ENCODE results near the gene TOM1L2.
A peak's percentile ranks its signal among the peaks of the same experiment; 100 is the strongest.

TOM1L2 gene

GRCh38 chr17:17893801-17894644, 78.2 kb downstream of the TOM1L2 start:
- no peak for DNase-seq

- DNase-seq = no peak
These were observed 79.5 kb downstream of the TOM1L2 start for GRCh38 chr17:17892731-17893130.

GRCh38 chr17:17892009-17892408, 80.2 kb downstream of the TOM1L2 start:
- no peak for DNase-seq

- peak; percentile 70 for DNase-seq
These were observed 81.1 kb downstream of the TOM1L2 start for GRCh38 chr17:17890773-17891759.

- no peak for DNase-seq
These were observed 82.3 kb downstream of the TOM1L2 start for GRCh38 chr17:17889922-17890321.

- peak; percentile 33 for DNase-seq
These were observed 83.4 kb downstream of the TOM1L2 start for GRCh38 chr17:17888821-17889220.

GRCh38 chr17:17888371-17888770, 83.8 kb downstream of the TOM1L2 start:
- peak; percentile 19 for DNase-seq

GRCh38 chr17:17887752-17888304, 84.4 kb downstream of the TOM1L2 start:
- DNase-seq = no peak

- DNase-seq = no peak
These were observed 85.5 kb downstream of the TOM1L2 start for GRCh38 chr17:17886726-17887125.

GRCh38 chr17:17886226-17886625, 86.0 kb downstream of the TOM1L2 start:
- DNase-seq = no peak

GRCh38 chr17:17884391-17885357, 87.5 kb downstream of the TOM1L2 start:
- DNase-seq = no peak

- no peak for DNase-seq
These were observed 88.4 kb downstream of the TOM1L2 start for GRCh38 chr17:17883801-17884200.

- no peak for DNase-seq
These were observed 90.1 kb downstream of the TOM1L2 start for GRCh38 chr17:17882082-17882581.

GRCh38 chr17:17880577-17881196, 91.5 kb downstream of the TOM1L2 start:
- no peak for DNase-seq

GRCh38 chr17:17877529-17878358, 94.5 kb downstream of the TOM1L2 start:
- DNase-seq = peak; percentile 97

GRCh38 chr17:17876959-17877528, 95.2 kb downstream of the TOM1L2 start:
- peak; percentile 37 for DNase-seq

GRCh38 chr17:17874478-17874877, 97.7 kb downstream of the TOM1L2 start:
- peak; percentile 73 for DNase-seq

- no peak for DNase-seq
These were observed 98.7 kb downstream of the TOM1L2 start for GRCh38 chr17:17873450-17873991.
